HG03571 (cell line): Measurements from ENCODE around the gene BRPF1.
A peak's percentile ranks its signal among the peaks of the same experiment; 100 is the strongest.

ENCODE experiments used
- ATAC-seq: cut with Tn5 transposase; IDR thresholded peaks from one replicate; pipeline ENCODE4 v1.9.1; 2021; ENCODE audit not compliant: unreplicated experiment

BRPF1 gene

GRCh38 chr3:9731206-9732079, at the start of gene BRPF1:
BRPF1 (plus strand) TSS chr3:9731735; CDS start chr3:9734141, 2,406 bp downstream.
- ATAC-seq, result peak; percentile 89

GRCh38 chr3:9682096-9682495, 49.4 kb upstream of the BRPF1 start:
- no peak for ATAC-seq

GRCh38 chr3:9683426-9683825, 48.1 kb upstream of the BRPF1 start:
- no peak for ATAC-seq

GRCh38 chr3:9685216-9686049, 46.1 kb upstream of the BRPF1 start:
- ATAC-seq, result no peak

- ATAC-seq, result no peak
Observed at GRCh38 chr3:9686050-9686550, 45.4 kb upstream of the BRPF1 start.

- no peak for ATAC-seq
Observed at GRCh38 chr3:9686703-9687102, 44.8 kb upstream of the BRPF1 start.

- ATAC-seq, result no peak
Observed at GRCh38 chr3:9687514-9687913, 44.0 kb upstream of the BRPF1 start.

GRCh38 chr3:9688961-9689360, 42.6 kb upstream of the BRPF1 start:
- no peak for ATAC-seq

GRCh38 chr3:9689757-9690156, 41.8 kb upstream of the BRPF1 start:
- no peak for ATAC-seq

- ATAC-seq, result peak; percentile 97
Observed at GRCh38 chr3:9690451-9691450, 40.8 kb upstream of the BRPF1 start.

- no peak for ATAC-seq
Observed at GRCh38 chr3:9691636-9692035, 39.9 kb upstream of the BRPF1 start.

- ATAC-seq, result no peak
Observed at GRCh38 chr3:9692416-9692815, 39.1 kb upstream of the BRPF1 start.

GRCh38 chr3:9695345-9695744, 36.2 kb upstream of the BRPF1 start:
- no peak for ATAC-seq

- no peak for ATAC-seq
Observed at GRCh38 chr3:9695746-9696145, 35.8 kb upstream of the BRPF1 start.

GRCh38 chr3:9696480-9697220, 34.9 kb upstream of the BRPF1 start:
- no peak for ATAC-seq

GRCh38 chr3:9697892-9698291, 33.6 kb upstream of the BRPF1 start:
- ATAC-seq, result no peak

- no peak for ATAC-seq
Observed at GRCh38 chr3:9698293-9698692, 33.2 kb upstream of the BRPF1 start.

- ATAC-seq, result no peak
Observed at GRCh38 chr3:9700536-9700935, 31.0 kb upstream of the BRPF1 start.

GRCh38 chr3:9701006-9701405, 30.5 kb upstream of the BRPF1 start:
- no peak for ATAC-seq

GRCh38 chr3:9701711-9702110, 29.8 kb upstream of the BRPF1 start:
- no peak for ATAC-seq
